Transverse colon (tissue), 4 donors: ENCODE data around the gene CDC42SE1. TPM values are rescaled to one million over a fixed set of nuclear protein-coding genes. Genes with fewer than 3 reads are reported as not detected.

Source experiments
- DNase-seq: peaks from one replicate; pipeline ENCODE4 v3.0.0-alpha.2; 2019
- H3K27ac ChIP-seq, 4 donors: fragments of 200-600 bp; sonication (generic); 2 replicates each; pipeline ENCODE4 v1.5.1; 2016 to 2018; ENCODE audit warnings: inconsistent platforms in 4 of 4
- H3K27me3 ChIP-seq: fragments of 200-600 bp; sonication (generic); 2 replicates; pipeline ENCODE4 v1.5.1; 2017; ENCODE audit warnings: inconsistent platforms
- H3K36me3 ChIP-seq, 4 donors: fragments of 200-600 bp; sonication (generic); 2 replicates each; pipeline ENCODE4 v1.5.1; 2017 to 2019; ENCODE audit warnings: inconsistent platforms in 4 of 4
- H3K4me1 ChIP-seq, 4 donors: fragments of 200-600 bp; sonication (generic); 2 replicates each; pipeline ENCODE4 v1.5.1; 2017 to 2020; ENCODE audit warnings: inconsistent platforms in 4 of 4
- H3K4me3 ChIP-seq, 4 donors: fragments of 200-600 bp; sonication (generic); 1 replicate in 1 of 4; 2 replicates in 3 of 4; pipeline versions ENCODE4 v1.5.1 to v1.6.1; 2017 to 2019; ENCODE audit warnings: inconsistent platforms in 4 of 4
- H3K9me3 ChIP-seq, 2 donors: fragments of 200-600 bp; sonication (generic); 2 replicates each; pipeline ENCODE4 v1.5.1; 2017 to 2019; ENCODE audit warnings: inconsistent platforms in 2 of 2
- CTCF ChIP-seq, 5 experiments: fragments of 200-600 bp in 3 of 5; fragments of 450-650 bp in 2 of 5; sonication (generic) in 3 of 5; IDR thresholded peaks; 1 replicate in 2 of 5; 2 replicates in 3 of 5; pipeline ENCODE4 v1.5.1; 2016 to 2017; ENCODE audit warnings: antibody characterized with exemption in 5 of 5, inconsistent platforms in 3 of 5, mild to moderate bottlenecking in 2 of 5, moderate library complexity in 1 of 5
- EP300 ChIP-seq: sonication (generic); formaldehyde crosslinking; IDR thresholded peaks from one replicate; pipeline ENCODE4 v1.6.1; 2017; ENCODE audit warnings: antibody characterized with exemption, low read depth
- POLR2A ChIP-seq: fragments of 450-650 bp; IDR thresholded peaks from one replicate; pipeline ENCODE4 v1.6.1; 2016; ENCODE audit warnings: antibody characterized with exemption, mild to moderate bottlenecking, moderate library complexity
- POLR2AphosphoS5 ChIP-seq, 3 donors: sonication (generic); formaldehyde crosslinking; IDR thresholded peaks; one replicate each; pipeline ENCODE4 v1.6.1; 2016; ENCODE audit warnings: antibody characterized with exemption in 3 of 3
- WGBS, 2 donors: methylation state at CpG; one replicate each; pipeline ENCODE4 v1.1.5; 2018; ENCODE audit warnings: low coverage in 1 of 2; 5-methylcytosine and 5-hydroxymethylcytosine counted together
- in situ Hi-C, 4 donors: fragments of 200-750 bp; cut with MboI; loops; one replicate each; pipeline versions ENCODE4 v1.15.0 to v1.15.1; 2017; ENCODE audit warnings: low sequenced_read_pairs in 3 of 4, low pct_ligation_motif_present in 1 of 4, low pct_unique_long_range_greater_than_20kb in 1 of 4
- intact Hi-C: fragments of 100-400 bp; cut with DNase I; formaldehyde crosslinking; loops from one replicate; pipeline ENCODE4 v1.15.1; 2023; ENCODE audit warnings: low total_unique reads
- total RNA-seq, 4 donors: library from RNA; depleted of rRNA; stranded (reverse); fragments of >200 nt; gene quantifications; one replicate each; pipeline ENCODE4 v1.1.0, GENCODE V29; 2016

CDC42SE1 gene
- total RNA-seq, 4 donors from 2014 or later, result 34.4 to 90.2 (median 57.5) TPM

GRCh38 chr1:151058692-151059091 lies 730 bp downstream of the CDC42SE1 start:
- in situ Hi-C loops, result no loop called here
- DNase-seq, result peak; percentile 67
- WGBS, 2 donors, result 0% methylated on average over 10 of the region's 10 CpGs; no CpG with 5 or more reads in 1 of the 2 donors
- intact Hi-C loops, result no loop called here
- no peaks in the 10 kb centered on the region for H3K27me3 ChIP-seq
- H3K36me3 ChIP-seq, result peaks cover 0 to 18% (median 7%) of the 10 kb centered on the region in 4 donors
- H3K4me3 ChIP-seq, result peak overlapping the region; percentile 66 to 92 (median 84)
- peaks cover 29 to 50% (median 38%) of the 10 kb centered on the region in 4 donors for H3K4me1 ChIP-seq
- TF ChIP-seq POLR2AphosphoS5 (IDR thresholded peaks at IDR 0.05) (no peak), EP300 (no peak), POLR2A (no peak)
- H3K9me3 ChIP-seq, result no peaks in the 10 kb centered on the region
- peak overlapping the region; percentile 94 to 96 (median 96) for H3K27ac ChIP-seq

DNA sequence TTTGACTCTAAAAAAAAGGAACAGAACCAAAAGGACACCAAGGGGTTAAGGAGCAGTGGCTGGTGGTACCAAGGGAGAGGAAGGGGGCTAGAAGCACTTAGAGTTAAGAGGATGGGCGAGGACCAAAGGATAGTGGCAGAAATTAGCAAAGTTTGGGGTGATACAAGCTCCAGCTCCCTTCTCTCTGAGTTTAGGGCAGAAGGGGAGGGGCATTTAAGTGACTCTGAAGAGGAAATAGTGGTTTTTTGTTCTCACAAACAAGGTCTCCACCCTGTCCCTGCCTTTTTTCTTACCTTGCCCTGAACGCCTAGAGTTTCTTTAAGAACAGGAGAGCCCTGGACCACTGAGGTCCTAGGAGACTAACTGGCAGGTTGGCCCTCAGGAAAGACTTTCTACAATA lies 3.3 kb downstream of the CDC42SE1 start:
- H3K36me3 ChIP-seq, result peaks cover 0 to 31% (median 14%) of the 10 kb centered on the region in 4 donors
- WGBS, 2 donors, result 33 to 39% methylated on average over 2 of the region's 2 CpGs
- in situ Hi-C loops, result no loop called here
- H3K4me3 ChIP-seq, result peak overlapping the region in 1 of 4 donors; percentile 92
- H3K4me1 ChIP-seq, result peaks cover 29 to 54% (median 38%) of the 10 kb centered on the region in 4 donors
- intact Hi-C loops, result no loop called here
- peak overlapping the region; percentile 94 to 96 (median 96) for H3K27ac ChIP-seq
- no peaks in the 10 kb centered on the region for H3K27me3 ChIP-seq
- DNase-seq, result no peak
- no peaks in the 10 kb centered on the region for H3K9me3 ChIP-seq
- TF ChIP-seq POLR2AphosphoS5 (IDR thresholded peaks at IDR 0.05), result no peak
- TF ChIP-seq POLR2A, result no peak
- no peak for TF ChIP-seq CTCF (IDR thresholded peaks at IDR 0.05)
- TF ChIP-seq EP300, result no peak

GRCh38 chr1:151055581-151055980 lies 3.8 kb downstream of the CDC42SE1 start:
- 92% methylated on average over 1 of the region's 2 CpGs; no CpG with 5 or more reads in 1 of the 2 donors for WGBS, 2 donors
- Histone ChIP-seq H3K9me3 (no peaks in the 10 kb centered on the region), H3K4me3 (peak overlapping the region in 1 of 4 donors; percentile 92), H3K27ac (peak overlapping the region; percentile 94 to 96 (median 96)), H3K4me1 (peaks cover 29 to 51% (median 38%) of the 10 kb centered on the region in 4 donors), H3K36me3 (peaks cover 0 to 31% (median 14%) of the 10 kb centered on the region in 4 donors), H3K27me3 (no peaks in the 10 kb centered on the region)
- TF ChIP-seq POLR2AphosphoS5 (IDR thresholded peaks at IDR 0.05) (no peak), EP300 (no peak), POLR2A (no peak), CTCF (IDR thresholded peaks at IDR 0.05) (no peak)
- in situ Hi-C loops, result no loop called here
- DNase-seq, result no peak
- intact Hi-C loops, result no loop called here

DNA sequence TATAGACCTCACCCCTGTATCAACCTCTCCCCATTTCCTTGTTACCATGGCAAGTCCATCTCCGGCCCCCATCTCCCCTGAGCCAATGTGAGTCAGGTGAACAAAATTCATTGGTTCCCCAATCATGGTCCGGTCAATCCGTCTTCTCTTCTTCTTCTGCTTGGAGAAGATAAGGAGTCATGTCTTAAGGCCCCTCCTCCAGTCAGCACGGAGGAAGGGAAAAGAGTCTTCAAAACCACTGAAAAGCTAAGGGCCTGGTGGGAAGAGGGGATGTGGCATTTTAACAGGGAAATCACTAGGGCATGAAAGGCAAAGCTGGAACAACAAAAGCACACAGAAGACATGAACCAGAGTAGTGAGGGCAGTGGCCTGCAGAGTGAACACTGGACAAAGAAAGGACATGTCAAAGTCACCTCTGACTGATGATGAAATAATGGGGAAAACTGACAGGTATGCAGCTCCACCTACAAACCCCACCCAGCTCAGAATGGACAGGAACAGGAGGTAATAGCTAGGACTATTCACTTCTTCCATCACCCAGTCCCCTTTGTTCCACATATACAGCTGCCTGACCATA lies 4.4 kb downstream of the CDC42SE1 start:
- H3K4me1 ChIP-seq, result peaks cover 29 to 46% (median 36%) of the 10 kb centered on the region in 4 donors
- TF ChIP-seq POLR2AphosphoS5 (IDR thresholded peaks at IDR 0.05) (peak in 1 of 3 donors; percentile 61), POLR2A (no peak)
- H3K36me3 ChIP-seq, result peaks cover 0 to 31% (median 14%) of the 10 kb centered on the region in 4 donors
- in situ Hi-C loops, result no loop called here
- no peaks in the 10 kb centered on the region for H3K9me3 ChIP-seq
- no peaks in the 10 kb centered on the region for H3K27me3 ChIP-seq
- intact Hi-C loops, result no loop called here
- WGBS, 2 donors, result 92 to 95% methylated on average over 4 of the region's 4 CpGs
- H3K27ac ChIP-seq, result peak overlapping the region; percentile 94 to 96 (median 96)
- DNase-seq, result no peak
- peak overlapping the region in 1 of 4 donors; percentile 92 for H3K4me3 ChIP-seq

DNA sequence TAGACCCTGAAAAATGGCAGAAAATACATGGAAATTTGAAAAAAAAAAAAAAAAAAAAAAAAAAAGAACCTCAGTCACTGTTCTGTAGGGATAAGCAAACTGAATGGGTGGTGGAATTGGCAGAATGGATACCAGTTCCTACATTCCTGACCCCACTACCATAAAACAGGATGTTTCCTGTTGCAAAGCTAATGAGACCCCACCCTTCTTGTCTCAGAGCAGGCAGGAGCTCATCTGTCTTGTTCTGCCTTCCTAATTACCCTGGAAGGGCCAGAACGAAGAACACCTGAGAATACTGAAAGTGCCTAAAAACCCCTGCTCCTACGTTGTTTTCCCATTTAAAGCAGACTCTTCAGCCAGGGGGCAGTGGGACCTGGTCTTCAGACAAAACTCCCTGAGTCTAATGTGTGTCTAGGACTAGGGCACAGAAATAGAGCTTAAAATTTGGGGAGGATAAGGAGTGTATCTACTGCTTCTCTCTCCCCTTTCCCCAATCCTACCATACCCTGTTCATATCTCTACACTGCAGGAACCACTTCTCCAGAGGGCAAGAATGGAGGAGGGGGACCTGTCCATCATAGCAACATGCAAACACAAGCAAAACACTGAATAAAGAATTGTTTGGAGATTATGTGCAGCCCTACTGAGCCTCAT lies 7.9 kb downstream of the CDC42SE1 start:
- Histone ChIP-seq H3K4me1 (peaks cover 17 to 29% (median 25%) of the 10 kb centered on the region in 4 donors), H3K27ac (no peak overlapping the region), H3K9me3 (no peaks in the 10 kb centered on the region), H3K27me3 (no peaks in the 10 kb centered on the region), H3K36me3 (peaks cover 0 to 31% (median 14%) of the 10 kb centered on the region in 4 donors), H3K4me3 (no peak overlapping the region)
- no peak for DNase-seq
- intact Hi-C loops (no loop called here), in situ Hi-C loops (no loop called here)
- TF ChIP-seq CTCF (IDR thresholded peaks at IDR 0.05), result no peak
- TF ChIP-seq POLR2A, result no peak
- TF ChIP-seq POLR2AphosphoS5 (IDR thresholded peaks at IDR 0.05), result peak in 1 of 3 donors; percentile 6
- 59% methylated on average over 2 of the region's 2 CpGs; no CpG with 5 or more reads in 1 of the 2 donors for WGBS, 2 donors
